Measurements from ENCODE around the gene ZDHHC22. TPM values are rescaled to one million over a fixed set of nuclear protein-coding genes. Genes with fewer than 3 reads are reported as not detected.
A peak's percentile ranks its signal among the peaks of the same experiment; 100 is the strongest.

Gene ZDHHC22
- total RNA-seq, 1 experiment from 2014 or later: 13.4 TPM

DNA sequence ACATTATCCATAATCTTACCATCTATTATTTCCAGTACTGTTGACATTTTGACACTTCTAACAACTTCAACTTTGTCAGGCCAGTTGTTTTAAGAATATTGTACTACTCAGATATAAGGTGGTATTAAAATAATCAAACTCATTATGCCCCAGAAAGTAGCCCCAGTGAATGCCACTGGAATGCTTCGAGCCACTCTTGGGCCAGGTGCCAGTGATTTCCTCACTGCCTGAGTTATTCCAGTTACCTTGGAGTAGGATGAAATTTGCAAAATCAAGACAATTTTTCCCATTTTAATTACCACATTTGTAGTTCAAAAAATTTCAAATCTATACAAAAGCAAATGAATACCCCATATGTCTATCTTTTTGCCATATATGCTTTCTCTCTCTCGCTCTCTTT, 34.4 kb downstream of the ZDHHC22 start:
- H3K36me3 ChIP-seq: peaks cover 6% of the 10 kb centered on the region; the same call in 1 of the 2 replicates

DNA sequence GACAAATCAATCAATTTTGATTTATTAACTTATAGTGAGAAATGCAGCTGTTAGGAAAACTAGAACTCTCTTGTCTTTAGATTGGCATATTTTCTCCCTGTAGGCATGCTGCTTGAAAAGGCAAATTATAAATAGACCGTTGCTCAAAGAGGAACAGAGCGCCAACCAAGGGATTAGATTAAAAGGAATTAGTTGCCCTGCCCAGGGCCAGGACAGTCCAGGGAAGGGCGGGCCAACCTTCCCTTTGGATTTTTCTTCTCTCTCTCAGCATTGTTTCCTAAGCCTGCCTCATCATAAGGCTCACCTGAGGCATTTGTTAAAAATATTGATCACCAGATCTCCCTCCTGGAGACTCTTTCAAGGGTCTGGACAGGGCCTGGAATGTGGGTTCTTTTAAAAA, 34.9 kb downstream of the ZDHHC22 start:
- H3K9me3 ChIP-seq (replicated peaks): no peaks in the 10 kb centered on the region; the same call in 1 of the 2 replicates
- H3K27ac ChIP-seq: no peak overlapping the region
- no peak overlapping the region for H3K4me3 ChIP-seq
- no peak for DNase-seq
- H3K36me3 ChIP-seq: peaks cover 6% of the 10 kb centered on the region; the same call in 1 of the 2 replicates
- H3K27me3 ChIP-seq: no peaks in the 10 kb centered on the region
- 0 out of 2 replicates have a peak, but pooled peaks cover 3% of the 10 kb centered on the region for H3K4me1 ChIP-seq

More for the DNA sequence above, 34.4 kb downstream of the ZDHHC22 start:
- no peak for DNase-seq
- Histone ChIP-seq H3K4me3 (no peak overlapping the region), H3K4me1 (0 out of 2 replicates have a peak, but pooled peaks cover 3% of the 10 kb centered on the region), H3K9me3 (replicated peaks) (no peaks in the 10 kb centered on the region; the same call in 1 of the 2 replicates), H3K27ac (no peak overlapping the region), H3K27me3 (no peaks in the 10 kb centered on the region)

DNA sequence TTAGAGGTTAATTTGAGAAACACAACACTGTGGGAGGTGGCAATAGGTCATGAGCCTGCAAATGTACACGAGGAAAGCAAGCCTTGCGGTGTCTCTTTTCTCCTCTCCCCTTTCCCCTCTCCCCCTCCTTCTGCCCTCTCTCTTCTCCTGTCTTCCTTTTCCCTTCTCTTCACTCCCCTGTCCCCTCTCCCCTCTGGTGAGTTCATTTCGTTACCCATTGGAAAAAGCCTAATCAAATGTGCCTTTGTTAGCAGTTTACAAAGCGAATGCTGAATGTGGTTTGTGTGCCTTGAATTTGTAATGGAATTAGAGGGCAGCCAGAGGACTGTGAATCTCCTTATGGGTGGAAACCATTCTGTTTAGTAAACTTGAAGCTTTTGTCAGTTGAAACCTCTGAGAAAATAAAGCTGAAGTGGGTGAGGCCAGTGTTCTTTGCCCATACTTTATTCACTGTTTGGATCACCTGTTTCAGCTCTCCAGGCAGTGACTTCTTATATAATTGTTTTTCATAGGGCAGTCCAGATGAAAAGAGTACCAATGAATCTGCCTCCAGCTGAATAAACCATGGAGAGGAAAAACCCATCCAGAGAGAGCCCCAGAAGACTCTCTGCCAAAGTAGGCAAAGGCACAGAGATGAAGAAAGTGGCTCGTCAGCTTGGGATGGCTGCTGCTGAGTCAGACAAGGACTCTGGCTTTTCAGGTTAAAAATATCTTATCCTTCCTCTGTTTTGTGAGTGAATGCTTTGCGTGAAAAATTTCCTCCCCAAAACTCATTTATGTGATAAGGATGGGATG, 36.2 kb downstream of the ZDHHC22 start:
- Histone ChIP-seq H3K27ac (no peak overlapping the region), H3K36me3 (peaks cover 6% of the 10 kb centered on the region; the same call in 1 of the 2 replicates), H3K9me3 (replicated peaks) (no peaks in the 10 kb centered on the region; the same call in 1 of the 2 replicates), H3K4me1 (0 out of 2 replicates have a peak, but pooled peaks cover 3% of the 10 kb centered on the region), H3K4me3 (no peak overlapping the region), H3K27me3 (no peaks in the 10 kb centered on the region)
- DNase-seq: no peak

DNA sequence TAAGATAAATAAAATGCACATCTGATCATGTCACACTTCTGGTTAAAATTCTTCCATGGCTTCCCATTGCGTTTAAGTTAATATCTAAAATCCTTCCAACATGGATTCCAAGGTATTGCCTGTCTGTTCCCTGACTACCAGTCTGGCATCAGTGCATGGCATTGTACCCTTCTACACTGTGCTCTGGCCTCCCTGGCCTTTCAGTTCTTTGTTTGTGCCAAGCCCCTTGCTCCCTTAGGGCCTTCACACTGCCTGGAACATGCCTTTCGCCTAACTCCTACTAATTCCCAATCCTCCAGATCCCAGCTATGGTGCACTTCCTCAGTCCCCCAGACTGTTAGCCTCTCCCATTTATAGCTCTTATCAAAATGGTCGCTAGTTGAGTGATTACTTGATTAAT, 37.2 kb downstream of the ZDHHC22 start:
- peaks cover 6% of the 10 kb centered on the region for H3K4me1 ChIP-seq
- H3K27me3 ChIP-seq: no peaks in the 10 kb centered on the region
- no peaks in the 10 kb centered on the region for H3K9me3 ChIP-seq (replicated peaks)
- H3K4me3 ChIP-seq: no peak overlapping the region
- no peak overlapping the region for H3K27ac ChIP-seq
- peaks cover 6% of the 10 kb centered on the region; the same call in 1 of the 2 replicates for H3K36me3 ChIP-seq
- no peak for DNase-seq

DNA sequence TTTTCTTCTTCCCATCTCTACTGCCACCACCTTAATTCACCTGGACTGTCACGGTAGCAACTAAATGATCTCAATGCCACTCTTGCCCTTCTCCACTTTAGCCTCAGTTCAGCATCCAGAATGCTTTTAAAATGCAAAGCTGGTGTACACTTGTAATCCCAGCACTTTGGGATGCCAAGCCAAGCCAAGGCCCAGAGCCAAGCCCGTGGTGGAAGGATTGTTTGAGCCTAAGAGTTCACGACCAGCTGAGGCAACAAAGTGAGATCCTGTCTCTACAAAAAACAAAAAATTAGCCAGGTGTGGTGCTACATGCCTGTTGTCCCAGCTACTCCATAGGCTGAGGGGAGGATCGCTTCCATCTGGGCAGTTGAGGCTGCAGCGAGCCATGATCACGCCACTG, 37.6 kb downstream of the ZDHHC22 start:
- peaks cover 9% of the 10 kb centered on the region for H3K4me1 ChIP-seq
- no peaks in the 10 kb centered on the region for H3K27me3 ChIP-seq
- DNase-seq: no peak
- no peak overlapping the region for H3K4me3 ChIP-seq
- no peak overlapping the region for H3K27ac ChIP-seq
- H3K36me3 ChIP-seq: 0 out of 2 replicates have a peak, but pooled peaks cover 6% of the 10 kb centered on the region
- H3K9me3 ChIP-seq (replicated peaks): no peaks in the 10 kb centered on the region

DNA sequence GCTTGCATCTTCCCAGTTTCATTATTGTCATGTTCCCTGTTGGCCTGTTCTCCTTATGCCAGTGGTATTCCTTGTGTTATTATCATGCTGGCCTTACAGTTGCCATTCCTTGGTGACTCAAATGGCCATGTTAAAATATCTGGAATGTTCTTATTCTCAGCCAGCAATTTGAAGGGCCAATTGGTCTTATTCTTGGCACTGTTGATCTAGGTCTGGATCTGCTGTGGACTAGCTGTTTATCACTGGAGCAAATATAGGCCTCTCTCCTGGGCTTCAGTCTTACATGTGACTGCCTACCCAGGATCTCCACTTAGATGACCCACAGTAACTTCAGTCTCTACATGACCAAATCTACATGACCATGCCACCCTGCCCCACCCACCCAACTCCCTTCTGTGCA, 38.1 kb downstream of the ZDHHC22 start:
- 0 out of 2 replicates have a peak, but pooled peaks cover 6% of the 10 kb centered on the region for H3K36me3 ChIP-seq
- DNase-seq: no peak
- H3K27ac ChIP-seq: no peak overlapping the region
- peaks cover 8% of the 10 kb centered on the region for H3K4me1 ChIP-seq
- no peaks in the 10 kb centered on the region for H3K27me3 ChIP-seq
- no peaks in the 10 kb centered on the region for H3K9me3 ChIP-seq (replicated peaks)
- H3K4me3 ChIP-seq: no peak overlapping the region

DNA sequence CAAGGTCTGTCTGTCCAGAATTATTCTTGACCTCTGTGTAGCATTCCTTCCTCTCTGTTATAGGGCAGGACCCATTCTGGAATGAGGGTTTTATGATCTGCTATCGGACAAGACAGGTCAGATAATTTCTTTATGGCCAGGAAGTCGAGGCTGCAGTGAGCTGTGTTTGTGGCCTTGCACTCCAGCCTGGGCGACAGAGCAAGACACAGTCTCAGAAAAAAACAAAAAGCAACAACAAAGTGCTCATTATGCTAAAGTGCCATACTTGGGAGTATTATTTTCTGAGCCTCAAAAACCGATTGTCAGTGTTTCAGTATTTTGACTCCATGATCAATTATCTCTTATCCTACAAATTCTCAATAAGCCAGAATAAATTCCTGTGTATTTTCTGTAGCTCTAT, 39.4 kb downstream of the ZDHHC22 start:
- Histone ChIP-seq H3K4me1 (peaks cover 8% of the 10 kb centered on the region), H3K27me3 (no peaks in the 10 kb centered on the region), H3K9me3 (replicated peaks) (no peaks in the 10 kb centered on the region), H3K36me3 (no peaks in the 10 kb centered on the region), H3K4me3 (no peak overlapping the region), H3K27ac (no peak overlapping the region)
- DNase-seq: no peak

DNA sequence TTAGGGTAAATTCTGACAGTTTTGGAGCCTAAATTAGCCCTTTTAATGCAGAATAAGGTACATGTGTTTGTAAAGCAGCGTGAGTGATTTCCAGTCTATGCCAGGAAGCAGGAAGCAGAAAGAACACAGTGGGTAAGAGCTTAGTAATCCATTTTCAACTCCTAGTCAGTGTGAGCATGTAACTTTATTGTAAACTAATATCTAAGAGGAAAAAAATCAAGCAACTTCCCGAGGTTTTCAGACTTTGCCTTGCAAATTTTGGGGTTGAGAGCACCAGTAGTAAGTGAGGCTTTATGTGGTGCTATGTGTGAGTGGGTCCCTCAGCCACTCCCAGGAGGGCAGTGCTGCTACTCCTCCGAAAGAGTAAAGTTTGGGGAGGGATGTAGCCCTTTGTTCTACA, 40.6 kb downstream of the ZDHHC22 start:
- Histone ChIP-seq H3K36me3 (no peaks in the 10 kb centered on the region), H3K27me3 (no peaks in the 10 kb centered on the region), H3K27ac (no peak overlapping the region), H3K9me3 (replicated peaks) (no peaks in the 10 kb centered on the region), H3K4me3 (no peak overlapping the region), H3K4me1 (peaks cover 12% of the 10 kb centered on the region)
- no peak for DNase-seq

DNA sequence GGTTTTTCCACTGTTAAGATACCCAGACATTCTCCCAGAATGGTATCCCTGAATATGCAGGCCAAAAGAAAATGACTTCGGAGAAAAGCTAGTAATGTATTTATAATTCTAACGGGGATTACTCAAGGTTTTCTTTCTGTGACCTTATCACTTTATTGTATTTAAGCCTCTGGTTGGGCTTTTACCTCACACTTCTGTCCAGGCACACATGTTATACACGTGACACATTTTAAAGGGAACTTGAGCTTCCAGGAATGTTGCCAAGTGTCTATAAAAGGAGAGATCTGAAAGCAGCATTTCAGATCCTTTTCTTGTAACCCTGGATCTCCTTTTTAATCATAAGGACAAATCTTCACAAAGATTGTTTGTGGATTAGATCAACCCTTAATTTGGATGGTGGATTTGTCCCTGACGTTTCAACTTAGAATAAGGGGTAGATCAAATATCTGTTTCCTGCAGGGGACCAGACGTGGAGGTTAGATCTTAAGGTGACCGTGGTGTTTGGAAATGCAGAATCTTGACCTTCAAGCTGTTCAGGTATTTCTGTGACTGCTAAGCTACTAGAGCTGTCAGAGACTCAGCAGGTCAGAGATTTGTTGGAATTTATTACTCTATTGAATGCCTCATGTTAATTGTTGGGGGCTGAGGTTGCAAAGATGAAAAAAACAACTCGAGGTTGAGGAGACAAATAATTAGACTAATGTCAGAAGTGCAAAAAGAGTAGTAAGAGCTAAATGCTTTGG, 42.0 kb downstream of the ZDHHC22 start:
- peak in 1 of 2 experiments; percentile 33 for DNase-seq
- peaks cover 12% of the 10 kb centered on the region for H3K4me1 ChIP-seq
- no peak overlapping the region for H3K4me3 ChIP-seq
- no peaks in the 10 kb centered on the region for H3K9me3 ChIP-seq (replicated peaks)
- no peaks in the 10 kb centered on the region for H3K36me3 ChIP-seq
- no peaks in the 10 kb centered on the region for H3K27me3 ChIP-seq
- H3K27ac ChIP-seq: no peak overlapping the region

DNA sequence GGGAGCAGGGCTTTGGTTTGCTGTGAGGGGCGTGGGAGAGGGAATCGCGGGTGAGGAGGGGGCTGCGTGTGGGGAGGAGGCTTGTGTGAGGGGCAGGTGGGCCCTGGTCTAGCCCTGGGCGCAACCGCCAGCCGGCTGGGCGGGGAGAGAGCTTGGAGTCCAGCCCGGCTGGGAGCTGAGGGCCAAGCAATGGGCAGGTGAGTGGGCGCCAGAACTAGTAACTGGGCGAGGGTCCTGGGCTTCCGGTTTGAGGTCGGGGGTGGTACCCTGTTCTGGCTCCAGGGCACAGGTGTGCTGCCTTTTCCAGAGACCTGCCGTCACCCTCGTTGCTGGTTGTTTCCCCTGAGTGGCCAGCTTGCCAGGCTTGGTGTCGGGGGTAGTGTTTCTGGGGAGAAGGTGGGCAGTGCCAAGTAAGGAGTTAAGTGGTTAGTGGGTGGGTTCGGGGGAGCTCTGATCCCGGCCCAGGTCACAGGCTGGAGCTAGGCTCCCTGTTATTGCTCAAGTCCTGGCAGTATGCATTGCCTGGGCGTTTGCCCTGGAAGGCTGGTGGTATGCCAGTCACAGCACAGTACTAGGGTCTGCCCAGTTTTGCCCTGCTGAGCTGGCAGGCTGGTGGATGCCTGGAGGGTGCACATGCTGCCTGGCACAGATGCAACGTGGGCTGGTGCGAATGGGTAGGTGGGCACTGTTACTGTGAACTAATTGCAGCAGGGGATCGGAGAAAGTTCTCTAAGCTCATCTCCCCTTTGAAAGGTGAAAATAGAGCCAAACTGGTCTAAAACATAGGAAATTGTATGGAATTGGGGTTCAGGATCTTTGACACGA, 42.9 kb downstream of the ZDHHC22 start:
- H3K36me3 ChIP-seq: no peaks in the 10 kb centered on the region
- peak overlapping the region; percentile 37; the same call in 1 of the 2 replicates for H3K27ac ChIP-seq
- peak overlapping the region; percentile 77 for H3K4me3 ChIP-seq
- peaks cover 12% of the 10 kb centered on the region for H3K4me1 ChIP-seq
- DNase-seq: no peak
- H3K27me3 ChIP-seq: no peaks in the 10 kb centered on the region
- no peaks in the 10 kb centered on the region for H3K9me3 ChIP-seq (replicated peaks)

DNA sequence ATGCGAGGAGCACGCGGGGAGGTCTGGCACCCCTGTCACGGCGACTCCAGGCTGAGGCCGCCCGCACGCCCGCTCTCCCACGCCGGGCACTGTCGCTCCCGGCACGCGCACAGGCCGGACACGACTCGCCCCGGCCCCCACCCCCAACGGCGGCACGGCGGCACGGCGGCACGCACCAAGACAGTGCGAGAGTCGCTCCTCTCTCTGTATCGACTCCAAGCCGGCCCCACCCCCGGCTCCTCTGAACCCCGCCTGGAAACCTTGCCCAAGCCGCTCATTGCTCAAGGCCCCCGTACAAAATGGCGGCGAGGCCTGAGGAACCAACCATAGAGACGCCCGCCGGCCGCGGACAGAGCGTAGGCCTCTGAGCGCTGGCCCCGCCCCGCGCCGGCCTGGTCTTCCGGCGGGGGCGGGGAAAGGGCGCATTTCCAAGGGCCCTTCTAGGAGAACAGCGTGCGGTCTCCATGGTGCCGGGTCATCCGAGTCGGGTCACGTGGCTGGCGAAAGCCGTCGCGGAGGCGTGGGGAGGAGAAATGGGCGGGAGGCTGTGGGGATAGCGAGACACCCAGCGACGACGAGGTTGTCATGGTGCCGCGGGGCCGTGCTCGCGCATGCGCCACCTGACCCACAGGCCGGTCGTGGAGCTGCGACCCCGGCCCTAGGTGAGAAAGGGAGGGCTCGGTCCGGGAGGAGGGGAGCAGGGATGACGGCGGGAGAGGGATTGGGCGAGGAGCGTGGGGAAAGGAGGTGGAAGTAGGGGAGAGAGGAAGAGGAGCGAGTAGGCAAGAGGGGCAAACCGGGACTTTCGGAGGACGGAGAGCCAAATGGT, 43.7 kb downstream of the ZDHHC22 start, which contains the start of gene CIPC:
CIPC (plus strand) TSS at position 559 of the 829 bp plus-strand sequence. CDS start 7,451 bp downstream, outside the sequence.
- Histone ChIP-seq H3K4me3 (peak within 1 kb of the TSS; percentile 77), H3K27ac (peak within 1 kb of the TSS; percentile 82), H3K9me3 (replicated peaks) (no peaks in the 10 kb centered on the region), H3K4me1 (peaks cover 12% of the 10 kb centered on the region), H3K27me3 (no peaks in the 10 kb centered on the region), H3K36me3 (no peaks in the 10 kb centered on the region)
- peak; percentile 98 for DNase-seq

DNA sequence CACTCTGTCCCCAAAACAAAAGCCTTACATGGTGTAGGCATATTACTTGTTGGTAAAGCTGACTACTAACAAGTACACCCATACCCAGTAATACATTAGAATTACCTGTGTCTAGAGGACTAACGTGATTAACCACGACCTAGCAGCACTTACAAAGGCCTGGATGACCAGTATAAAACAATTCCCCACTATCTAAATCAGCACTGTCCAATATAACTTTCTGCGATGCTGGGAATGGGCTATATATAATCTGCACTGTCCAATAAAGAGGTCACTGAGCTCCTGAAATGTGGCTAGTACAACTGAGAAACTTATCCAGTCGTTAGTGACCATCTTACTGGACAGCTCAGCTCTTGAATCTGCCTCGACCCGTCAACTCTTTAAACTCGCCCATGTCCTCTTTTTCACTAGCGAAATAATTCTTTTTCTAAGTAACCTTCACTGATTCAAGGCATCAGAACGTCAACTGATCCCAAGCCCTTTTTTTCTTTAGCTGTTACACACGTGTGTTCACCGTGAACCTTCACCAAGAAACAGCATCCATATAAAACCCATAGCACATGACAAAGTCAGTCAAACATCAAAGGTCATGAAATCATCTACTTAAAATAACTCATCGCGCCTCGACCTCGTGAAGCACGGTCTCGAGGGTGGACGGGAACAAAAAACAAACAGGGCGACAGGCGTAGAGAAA, 44.4 kb downstream of the ZDHHC22 start:
- H3K4me1 ChIP-seq: peaks cover 12% of the 10 kb centered on the region
- H3K4me3 ChIP-seq: peak overlapping the region; percentile 77
- no peaks in the 10 kb centered on the region for H3K36me3 ChIP-seq
- H3K9me3 ChIP-seq (replicated peaks): 0 out of 2 replicates have a peak, but pooled peaks cover 2% of the 10 kb centered on the region
- DNase-seq: no peak
- H3K27ac ChIP-seq: peak overlapping the region; percentile 82
- H3K27me3 ChIP-seq: no peaks in the 10 kb centered on the region

DNA sequence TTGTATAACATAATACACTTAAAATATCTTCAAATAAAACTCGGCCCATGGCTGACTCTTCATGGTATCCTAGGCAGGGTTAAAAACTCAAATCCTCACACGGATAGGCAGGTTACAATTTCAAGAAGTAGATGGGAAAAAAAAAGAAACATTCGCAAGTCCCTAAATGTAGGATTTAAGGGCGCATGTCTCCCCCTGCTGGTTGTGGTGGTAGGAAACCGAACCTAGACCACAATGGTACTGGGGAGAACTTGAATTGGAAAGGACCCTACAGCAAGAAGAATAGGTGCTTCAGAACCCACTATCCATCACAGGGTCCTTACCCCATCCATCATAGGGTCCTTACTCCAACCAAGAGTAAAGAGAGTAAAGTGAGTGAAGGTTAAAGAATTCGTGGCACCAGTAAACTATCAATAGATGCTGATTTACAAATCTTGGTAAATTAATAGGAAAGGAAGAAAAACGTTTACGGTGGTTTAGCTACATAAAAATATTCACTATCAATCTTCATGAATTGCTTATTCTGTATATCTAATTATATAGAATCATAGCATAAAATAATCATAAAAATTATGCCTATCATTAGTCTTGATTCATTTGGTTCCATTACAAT, 46.8 kb downstream of the ZDHHC22 start:
- peak; percentile 75 to 89 for DNase-seq
- peaks cover 12% of the 10 kb centered on the region for H3K4me1 ChIP-seq

More for the DNA sequence above, 46.8 kb downstream of the ZDHHC22 start:
- no peaks in the 10 kb centered on the region for H3K27me3 ChIP-seq
- no peak overlapping the region for H3K4me3 ChIP-seq
- no peaks in the 10 kb centered on the region for H3K36me3 ChIP-seq
- peaks cover 6% of the 10 kb centered on the region; the same call in 1 of the 2 replicates for H3K9me3 ChIP-seq (replicated peaks)
- H3K27ac ChIP-seq: no peak overlapping the region
